Measurements from ENCODE around the gene FBXO44. TPM values are rescaled to one million over a fixed set of nuclear protein-coding genes. Genes with fewer than 3 reads are reported as not detected.
A peak's percentile ranks its signal among the peaks of the same experiment; 100 is the strongest.

The FBXO44 gene
- total RNA-seq, 1 experiment from 2014 or later, result not detected

DNA sequence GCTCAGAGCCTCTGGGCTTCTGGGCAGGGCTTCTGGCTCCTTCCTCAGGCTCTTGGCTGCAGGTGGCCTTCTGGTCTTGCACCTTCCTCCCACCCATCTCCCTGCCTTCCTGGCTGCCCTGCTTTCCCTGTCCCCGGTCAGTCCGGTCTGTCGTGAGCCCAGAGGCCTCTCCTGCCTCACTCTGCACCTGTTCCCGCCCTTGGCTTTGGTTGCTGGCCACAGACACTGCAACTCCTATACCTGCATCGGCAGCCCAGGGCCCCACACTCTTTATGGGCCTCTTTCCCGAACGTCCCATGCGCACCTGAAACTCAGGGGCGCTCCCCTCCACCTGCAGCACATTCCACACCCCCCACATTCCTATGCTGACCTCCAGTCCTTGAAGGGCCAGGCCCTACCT is 8.4 kb upstream of the FBXO44 start:
- H3K4me3 ChIP-seq, result no peak overlapping the region
- H3K27me3 ChIP-seq, result 0 out of 2 replicates have a peak, but pooled peaks cover 17% of the 10 kb centered on the region
- H3K4me1 ChIP-seq, result no peaks in the 10 kb centered on the region
- H3K36me3 ChIP-seq, result no peaks in the 10 kb centered on the region
- H3K9me3 ChIP-seq (replicated peaks), result no peaks in the 10 kb centered on the region
- DNase-seq, result no peak
- no peak overlapping the region for H3K27ac ChIP-seq

DNA sequence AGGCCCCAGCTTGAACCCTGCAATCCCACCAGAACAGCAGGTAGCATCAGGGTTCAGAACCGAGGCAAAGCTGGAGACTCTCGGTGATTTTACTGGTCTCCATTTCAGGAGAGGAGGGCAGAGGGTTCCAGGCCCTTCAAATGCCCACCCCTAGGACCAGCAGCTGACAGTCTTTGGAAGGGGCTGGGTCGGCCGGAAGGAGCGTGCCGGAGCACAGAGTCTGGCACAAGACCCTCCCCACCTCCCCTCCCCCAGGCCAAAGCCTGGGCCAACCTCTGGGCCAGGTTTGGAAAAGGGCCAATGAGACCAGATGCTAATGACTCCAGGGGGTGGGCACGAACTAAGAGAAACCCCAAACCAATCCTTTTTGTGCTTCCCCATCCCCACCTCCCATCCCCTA is 7.3 kb upstream of the FBXO44 start:
- Histone ChIP-seq H3K27ac (no peak overlapping the region), H3K9me3 (replicated peaks) (no peaks in the 10 kb centered on the region), H3K27me3 (peaks cover 20% of the 10 kb centered on the region), H3K36me3 (no peaks in the 10 kb centered on the region), H3K4me3 (no peak overlapping the region), H3K4me1 (no peaks in the 10 kb centered on the region)
- no peak for DNase-seq

DNA sequence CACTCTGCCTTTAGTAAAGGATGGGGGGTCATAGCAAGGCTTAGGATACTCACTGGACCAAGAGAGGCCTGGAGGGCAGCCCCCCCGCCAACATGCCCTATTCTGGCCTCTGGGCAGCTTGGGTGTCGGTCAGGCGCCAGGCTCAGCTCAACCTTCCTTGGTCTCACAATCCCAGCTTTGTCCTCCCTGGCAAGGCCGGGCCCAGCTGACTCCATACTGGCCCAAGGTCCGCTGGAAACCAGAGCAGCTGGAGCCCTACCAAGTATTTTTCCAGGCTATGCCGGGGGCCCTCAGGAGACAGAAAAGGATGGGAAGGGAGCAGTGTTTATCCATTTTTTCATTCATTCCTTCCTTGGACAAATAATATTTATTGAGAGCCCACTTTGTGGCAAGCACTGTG is 6.6 kb upstream of the FBXO44 start:
- Histone ChIP-seq H3K4me3 (no peak overlapping the region), H3K27ac (no peak overlapping the region), H3K9me3 (replicated peaks) (no peaks in the 10 kb centered on the region), H3K27me3 (peaks cover 24% of the 10 kb centered on the region), H3K36me3 (no peaks in the 10 kb centered on the region), H3K4me1 (no peaks in the 10 kb centered on the region)
- peak; percentile 38 for DNase-seq

DNA sequence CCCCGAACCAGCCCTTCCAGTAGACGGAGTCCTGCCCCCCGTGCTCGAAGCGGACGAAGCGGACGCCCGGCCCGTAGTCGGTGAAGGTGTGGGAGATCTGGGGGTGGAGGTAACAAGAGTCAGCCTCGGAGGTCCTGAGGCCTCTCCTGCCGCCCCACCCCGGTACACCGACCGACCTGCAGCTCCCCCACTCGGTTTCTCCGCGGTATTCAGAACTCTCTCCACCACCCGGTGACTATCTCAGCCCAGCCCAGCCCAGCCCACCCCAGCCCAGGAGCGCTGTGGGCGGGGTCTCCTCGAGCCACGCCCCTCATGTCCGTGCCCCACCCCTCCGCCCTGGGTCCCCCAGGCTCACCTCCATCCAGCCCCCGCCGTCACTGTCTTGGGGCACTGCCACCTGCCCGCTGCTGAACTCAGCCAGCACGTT is 5.9 kb upstream of the FBXO44 start:
- Histone ChIP-seq H3K4me3 (no peak overlapping the region), H3K36me3 (no peaks in the 10 kb centered on the region), H3K27ac (no peak overlapping the region), H3K27me3 (peaks cover 24% of the 10 kb centered on the region), H3K4me1 (no peaks in the 10 kb centered on the region), H3K9me3 (replicated peaks) (no peaks in the 10 kb centered on the region)
- DNase-seq, result no peak

DNA sequence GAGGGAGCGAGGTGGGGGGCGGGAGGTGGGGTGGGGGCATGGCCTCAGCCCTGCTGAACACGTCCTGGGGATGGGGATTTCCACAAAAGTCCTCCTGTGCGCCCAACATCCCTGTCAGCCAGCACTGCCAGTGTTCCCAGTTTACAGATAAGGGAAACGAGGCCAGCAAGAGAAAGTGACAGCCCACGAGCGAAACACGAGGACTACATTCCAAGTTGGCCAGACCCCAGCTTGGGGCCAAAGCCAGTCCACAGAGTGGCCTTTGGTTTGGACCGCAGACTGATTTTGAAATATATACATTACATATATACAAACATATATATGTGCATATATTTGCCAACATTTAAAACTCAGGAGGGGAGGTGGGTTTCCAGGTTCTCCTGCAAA is 5.4 kb upstream of the FBXO44 start:
- H3K27ac ChIP-seq, result no peak overlapping the region
- H3K4me1 ChIP-seq, result no peaks in the 10 kb centered on the region
- DNase-seq, result no peak
- peaks cover 24% of the 10 kb centered on the region for H3K27me3 ChIP-seq
- H3K9me3 ChIP-seq (replicated peaks), result no peaks in the 10 kb centered on the region
- no peaks in the 10 kb centered on the region for H3K36me3 ChIP-seq
- H3K4me3 ChIP-seq, result no peak overlapping the region

DNA sequence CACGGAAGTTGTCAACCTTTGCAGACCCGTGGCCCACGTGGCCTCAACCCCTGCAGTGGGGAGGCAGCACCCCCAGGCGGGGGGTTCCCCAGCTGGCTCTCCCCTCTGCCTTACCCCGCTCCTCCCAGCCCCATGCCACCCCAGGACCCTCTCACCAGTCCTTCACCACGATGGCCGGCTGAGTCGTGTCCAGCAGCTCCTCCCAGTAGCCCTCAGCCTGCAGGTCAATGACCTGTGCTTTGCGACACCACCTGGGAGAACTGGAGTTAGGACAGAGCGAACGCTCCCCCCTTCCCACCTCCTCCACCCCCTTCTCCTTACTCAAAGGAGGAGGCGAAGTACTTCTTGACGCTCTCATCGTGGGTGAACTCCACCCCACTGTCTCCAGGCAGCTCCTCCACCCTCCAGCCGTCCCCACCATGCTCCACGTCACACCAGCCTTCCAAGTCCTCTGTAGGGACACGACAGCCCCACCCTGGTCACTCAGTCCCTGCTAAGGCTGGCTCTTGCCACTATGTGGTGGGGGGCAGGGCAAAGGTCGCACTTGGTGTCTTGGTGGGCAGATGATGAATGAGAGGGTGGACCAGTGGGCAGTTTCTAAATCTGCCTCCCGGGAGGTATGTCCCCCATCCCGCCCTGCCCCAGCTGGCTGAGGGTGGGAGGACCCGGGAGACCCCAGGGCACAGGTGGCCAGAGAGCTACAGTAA is 4.9 kb upstream of the FBXO44 start:
- peaks cover 24% of the 10 kb centered on the region for H3K27me3 ChIP-seq
- no peak overlapping the region for H3K27ac ChIP-seq
- H3K4me1 ChIP-seq, result no peaks in the 10 kb centered on the region
- no peaks in the 10 kb centered on the region for H3K9me3 ChIP-seq (replicated peaks)
- no peak for DNase-seq
- H3K4me3 ChIP-seq, result no peak overlapping the region
- H3K36me3 ChIP-seq, result no peaks in the 10 kb centered on the region

DNA sequence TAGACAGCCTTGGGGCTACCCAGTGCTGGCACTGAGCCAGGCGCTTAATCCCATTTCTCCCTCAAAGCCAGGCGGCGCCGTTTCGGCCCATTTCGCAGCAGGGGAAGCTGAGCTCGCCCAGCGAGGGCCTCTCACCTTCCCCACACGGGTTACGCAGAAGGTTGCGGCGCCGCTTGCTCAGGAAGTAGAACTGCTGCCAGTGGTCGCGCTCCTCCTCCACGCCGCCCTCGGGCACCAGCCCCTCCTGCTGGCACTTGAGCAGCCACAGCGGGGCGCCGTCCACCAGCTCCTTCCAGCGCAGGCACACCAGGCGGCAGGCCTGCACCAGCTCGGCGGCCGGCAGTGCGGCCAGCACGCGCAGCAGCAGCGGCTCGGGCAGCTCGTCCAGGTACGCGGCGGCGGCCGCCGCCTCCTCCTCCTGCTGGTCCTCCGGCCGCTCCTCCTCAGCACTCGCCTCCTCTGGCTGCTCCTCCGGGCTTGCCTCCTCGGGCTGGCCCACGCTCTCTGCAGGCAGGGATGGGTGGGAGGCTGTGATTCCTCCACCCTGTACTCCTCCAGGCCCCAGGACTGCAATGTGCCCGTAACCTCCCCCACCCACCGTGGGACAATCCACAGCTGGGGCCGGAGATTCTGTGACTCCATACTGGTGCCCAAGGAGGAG is 4.2 kb upstream of the FBXO44 start:
- H3K4me3 ChIP-seq, result no peak overlapping the region
- peaks cover 24% of the 10 kb centered on the region for H3K27me3 ChIP-seq
- no peaks in the 10 kb centered on the region for H3K4me1 ChIP-seq
- no peak overlapping the region for H3K27ac ChIP-seq
- no peaks in the 10 kb centered on the region for H3K9me3 ChIP-seq (replicated peaks)
- no peaks in the 10 kb centered on the region for H3K36me3 ChIP-seq
- peak; percentile 80 to 82 for DNase-seq

DNA sequence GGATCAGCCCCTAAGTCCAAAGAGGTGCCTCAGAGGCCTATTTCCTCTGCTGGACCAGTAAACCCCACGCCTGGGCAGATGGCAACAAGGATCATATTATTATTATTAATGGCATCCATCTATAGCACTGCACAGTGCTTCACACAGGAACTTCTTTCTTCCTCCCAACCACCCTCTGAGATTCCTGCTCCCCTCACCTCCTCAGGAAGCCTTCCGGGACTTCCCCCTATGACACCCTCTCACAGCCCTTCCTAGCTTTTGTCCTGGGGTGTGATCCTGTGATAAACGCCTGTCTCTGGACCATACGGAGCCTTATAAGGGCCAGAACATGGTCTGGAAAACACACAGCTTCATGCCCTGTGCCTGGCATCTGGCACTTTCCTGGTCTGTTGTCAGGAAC is 3.7 kb upstream of the FBXO44 start:
- H3K27me3 ChIP-seq, result peaks cover 24% of the 10 kb centered on the region
- no peaks in the 10 kb centered on the region for H3K4me1 ChIP-seq
- H3K27ac ChIP-seq, result no peak overlapping the region
- DNase-seq, result no peak
- H3K36me3 ChIP-seq, result no peaks in the 10 kb centered on the region
- no peaks in the 10 kb centered on the region for H3K9me3 ChIP-seq (replicated peaks)
- H3K4me3 ChIP-seq, result no peak overlapping the region

DNA sequence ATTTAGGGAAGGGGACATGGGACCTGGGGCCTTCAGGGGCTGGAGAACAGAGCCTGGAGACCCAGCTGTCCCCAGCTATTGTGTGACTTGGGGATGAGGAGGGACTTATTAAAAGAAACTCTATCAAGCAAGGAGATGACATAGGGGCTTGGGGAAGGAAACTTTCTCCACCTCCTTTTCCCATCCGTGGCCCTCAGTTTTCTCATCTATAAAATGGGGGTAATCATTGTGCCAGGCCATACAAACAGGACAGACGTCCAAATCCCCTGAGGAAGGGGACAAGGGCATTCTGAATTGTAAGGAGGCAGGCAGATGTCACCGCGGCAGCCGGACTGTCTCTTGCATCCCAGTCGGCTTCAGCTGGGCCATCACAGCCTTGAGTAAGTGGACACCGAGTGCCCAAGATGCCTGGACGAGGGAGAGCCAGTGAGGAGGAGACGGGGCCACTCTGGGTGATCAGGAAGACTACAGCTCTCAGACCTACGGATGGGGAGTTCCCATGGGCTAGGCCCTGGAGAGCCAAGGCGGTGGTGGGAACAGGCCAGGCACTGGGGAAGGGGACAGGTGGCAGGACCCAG is 2.4 kb upstream of the FBXO44 start:
- H3K9me3 ChIP-seq (replicated peaks), result no peaks in the 10 kb centered on the region
- H3K4me1 ChIP-seq, result no peaks in the 10 kb centered on the region
- no peak overlapping the region for H3K27ac ChIP-seq
- H3K4me3 ChIP-seq, result no peak overlapping the region
- no peak for DNase-seq
- peaks cover 24% of the 10 kb centered on the region for H3K27me3 ChIP-seq
- H3K36me3 ChIP-seq, result no peaks in the 10 kb centered on the region

DNA sequence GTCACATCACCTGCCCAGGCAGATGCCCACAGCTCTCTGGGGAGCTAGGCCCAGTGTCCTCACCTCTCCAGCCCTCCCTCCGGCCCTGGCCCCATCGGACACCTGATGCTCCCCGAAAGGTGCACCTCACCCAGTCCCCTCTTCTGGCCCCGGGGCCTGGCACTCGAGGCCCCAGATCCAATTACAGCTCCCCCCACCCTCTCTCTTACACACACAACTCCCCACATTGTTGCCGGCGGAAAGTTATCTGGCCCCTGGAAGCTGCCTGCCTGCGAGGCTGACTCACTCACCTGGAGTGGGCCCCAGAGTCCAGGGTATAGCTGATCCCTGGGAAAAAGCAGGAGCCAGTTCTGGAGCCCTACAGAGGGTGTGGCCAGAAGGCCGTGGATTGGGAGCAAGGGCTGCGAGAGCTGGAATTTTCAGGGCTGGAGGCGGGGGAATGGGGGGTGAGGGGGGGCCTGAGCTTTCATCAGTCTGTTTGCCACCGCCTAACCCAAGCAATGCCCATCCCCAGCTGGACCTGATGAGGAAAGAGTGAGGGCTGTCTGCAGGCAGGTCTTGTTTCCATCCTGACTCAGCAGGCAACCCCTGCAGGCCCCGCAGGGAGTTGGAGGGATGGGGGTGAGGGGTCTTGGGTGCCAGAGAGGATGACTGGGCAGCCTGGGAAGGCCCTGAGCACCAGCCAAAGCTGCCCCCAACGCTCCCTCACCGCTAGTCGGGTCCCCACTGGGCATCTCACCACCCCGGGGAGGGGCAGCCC is 1.4 kb upstream of the FBXO44 start:
- Histone ChIP-seq H3K27me3 (peaks cover 19% of the 10 kb centered on the region), H3K4me3 (no peak overlapping the region), H3K27ac (no peak overlapping the region), H3K9me3 (replicated peaks) (no peaks in the 10 kb centered on the region), H3K36me3 (no peaks in the 10 kb centered on the region), H3K4me1 (no peaks in the 10 kb centered on the region)
- DNase-seq, result no peak

DNA sequence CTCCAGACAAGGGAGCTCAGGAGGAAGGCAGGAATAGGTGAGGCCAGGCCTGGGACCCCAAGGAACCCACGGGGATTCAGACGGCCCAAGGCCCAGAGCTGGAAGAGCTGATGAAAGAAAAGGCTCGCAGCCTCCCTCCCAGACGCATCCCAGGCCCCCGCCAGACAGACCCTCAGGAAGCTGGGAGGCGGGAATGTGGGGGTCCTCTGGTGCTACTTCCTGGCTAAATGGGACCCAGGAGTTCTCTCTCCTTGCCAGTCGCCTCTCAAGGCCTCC is 878 bp upstream of the FBXO44 start:
- no peaks in the 10 kb centered on the region for H3K36me3 ChIP-seq

DNA sequence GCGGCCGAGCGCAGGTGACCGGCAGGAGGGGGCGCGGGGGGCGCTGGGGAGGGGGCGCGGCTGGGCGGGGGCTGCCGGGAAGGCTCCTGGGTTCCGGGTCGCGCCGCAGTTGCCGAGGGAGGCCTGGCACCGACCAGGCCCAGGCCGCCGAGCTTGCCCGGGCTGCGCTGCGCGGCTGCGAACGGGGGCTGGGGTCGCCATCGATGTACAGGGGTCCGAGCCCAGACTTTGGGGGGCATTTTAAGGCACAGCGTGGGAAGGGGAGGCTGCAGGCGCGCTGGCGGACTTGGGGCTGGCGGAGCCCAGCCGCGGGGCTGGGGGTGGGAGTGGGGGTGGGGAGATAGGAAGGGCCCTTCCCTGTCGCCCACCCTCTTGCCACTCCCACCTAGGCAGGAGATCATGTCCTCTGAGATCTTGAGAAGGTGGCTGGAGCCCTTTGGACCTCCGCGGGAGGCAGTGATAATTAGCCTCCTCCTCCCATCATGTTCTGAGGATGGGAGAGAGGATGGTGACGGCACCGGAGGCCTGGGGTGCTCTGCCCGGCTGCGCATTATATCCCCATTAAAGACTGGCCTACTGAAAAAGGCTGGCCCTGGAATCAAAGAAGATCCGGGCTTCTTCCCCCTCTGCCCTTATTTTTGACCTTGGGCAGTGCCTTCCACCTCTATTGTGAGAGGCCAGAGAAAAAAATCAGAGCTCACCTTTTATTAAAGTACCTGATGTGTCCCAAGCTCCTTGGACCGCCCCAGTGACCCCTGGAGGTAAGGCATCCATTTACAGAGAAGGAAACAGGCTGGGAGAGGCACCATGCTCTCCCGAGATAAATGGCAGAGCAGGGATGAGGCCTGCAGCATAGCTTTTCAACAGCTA is 497 bp downstream of the FBXO44 start:
- no peaks in the 10 kb centered on the region for H3K9me3 ChIP-seq (replicated peaks)

More for the DNA sequence above, 878 bp upstream of the FBXO44 start:
- H3K4me1 ChIP-seq, result no peaks in the 10 kb centered on the region
- peaks cover 18% of the 10 kb centered on the region for H3K27me3 ChIP-seq
- no peaks in the 10 kb centered on the region for H3K9me3 ChIP-seq (replicated peaks)
- no peak overlapping the region for H3K4me3 ChIP-seq
- H3K27ac ChIP-seq, result no peak overlapping the region
- DNase-seq, result no peak

DNA sequence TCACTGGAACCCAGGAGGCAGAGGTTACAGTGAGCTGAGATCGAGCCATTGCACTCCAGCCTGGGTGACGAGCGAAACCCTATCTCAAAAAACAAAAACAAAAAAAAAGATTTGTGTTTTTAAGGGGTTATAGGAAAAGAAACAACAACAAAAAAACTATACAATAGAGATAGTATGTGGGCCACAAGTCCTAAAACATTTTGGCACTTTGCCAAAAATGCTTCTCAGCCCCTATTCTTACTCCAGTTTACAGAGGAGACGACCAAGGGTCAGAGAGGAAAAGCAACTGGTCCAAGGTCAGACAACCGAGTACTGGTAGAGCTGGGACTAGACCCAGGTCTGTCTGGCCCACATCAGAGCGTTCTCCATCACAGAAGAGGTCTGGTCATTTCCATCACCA is 3.0 kb downstream of the FBXO44 start:
- H3K27me3 ChIP-seq, result peaks cover under 1% of the 10 kb centered on the region; the same call in 1 of the 2 replicates
- no peaks in the 10 kb centered on the region for H3K4me1 ChIP-seq
- no peak overlapping the region for H3K4me3 ChIP-seq
- no peak overlapping the region for H3K27ac ChIP-seq
- no peak for DNase-seq
- H3K36me3 ChIP-seq, result no peaks in the 10 kb centered on the region
- no peaks in the 10 kb centered on the region for H3K9me3 ChIP-seq (replicated peaks)

More for the DNA sequence above, 497 bp downstream of the FBXO44 start:
- DNase-seq, result no peak
- Histone ChIP-seq H3K27me3 (peaks cover 15% of the 10 kb centered on the region), H3K36me3 (no peaks in the 10 kb centered on the region), H3K4me3 (no peak overlapping the region), H3K27ac (no peak overlapping the region), H3K4me1 (no peaks in the 10 kb centered on the region)

DNA sequence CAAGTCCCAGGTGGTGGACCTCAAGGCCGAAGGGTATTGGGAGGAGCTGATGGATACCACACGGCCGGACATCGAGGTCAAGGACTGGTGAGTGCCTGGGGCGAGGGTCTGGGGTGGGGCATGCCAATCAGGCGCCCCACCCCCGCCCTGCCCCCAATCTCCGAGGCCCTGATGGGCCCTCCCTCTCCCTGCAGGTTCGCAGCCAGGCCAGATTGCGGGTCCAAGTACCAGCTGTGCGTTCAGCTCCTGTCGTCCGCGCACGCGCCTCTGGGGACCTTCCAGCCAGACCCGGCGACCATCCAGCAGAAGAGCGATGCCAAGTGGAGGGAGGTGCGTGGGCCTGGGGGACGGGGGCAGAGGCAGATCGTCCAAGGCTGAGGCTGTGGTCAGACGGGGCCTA is 3.9 kb downstream of the FBXO44 start:
- H3K27ac ChIP-seq, result no peak overlapping the region
- H3K4me3 ChIP-seq, result no peak overlapping the region
- no peak for DNase-seq
- no peaks in the 10 kb centered on the region for H3K27me3 ChIP-seq
- no peaks in the 10 kb centered on the region for H3K9me3 ChIP-seq (replicated peaks)
- H3K4me1 ChIP-seq, result no peaks in the 10 kb centered on the region
- no peaks in the 10 kb centered on the region for H3K36me3 ChIP-seq

All from SJCRH30 (cell line).